GM23338 (cell line): ENCODE data around the gene OR2AJ1. TPM values are rescaled to one million over a fixed set of nuclear protein-coding genes. Genes with fewer than 3 reads are reported as not detected.

ENCODE experiments used
- ATAC-seq: fragments of 200-7000 bp; cut with Tn5 transposase; 3 replicates; pipeline ENCODE4 v1.9.1; 2020
- DNase-seq: peaks from one replicate; pipeline ENCODE4 v3.0.0-alpha.2; 2015; ENCODE audit warnings: low spot score
- H2AFZ ChIP-seq: fragments of 200-600 bp; sonication (generic); 2 replicates; pipeline ENCODE4 v1.8.0; 2016; ENCODE audit warnings: antibody characterized with exemption, mild to moderate bottlenecking, moderate library complexity
- H3F3A ChIP-seq: fragments of 200-600 bp; sonication (generic); replicated peaks from 2 replicates; pipeline ENCODE4 v1.8.0; 2017; ENCODE audit warnings: antibody characterized with exemption, mixed run types, low read depth
- H3K27ac ChIP-seq: fragments of 200-600 bp; sonication (generic); 2 replicates; pipeline ENCODE4 v1.6.1; 2016; ENCODE audit warnings: low read depth
- H3K27me3 ChIP-seq: fragments of 200-600 bp; sonication (generic); 2 replicates; pipeline ENCODE4 v1.8.0; 2016; ENCODE audit warnings: mild to moderate bottlenecking, mixed run types, moderate library complexity; ENCODE audit not compliant: insufficient read depth
- H3K36me3 ChIP-seq: fragments of 200-600 bp; sonication (generic); 2 replicates; pipeline ENCODE4 v1.8.0; 2016; ENCODE audit warnings: mild to moderate bottlenecking; ENCODE audit not compliant: insufficient read depth
- H3K4me1 ChIP-seq: fragments of 200-600 bp; sonication (generic); 2 replicates; pipeline ENCODE4 v1.8.0; 2016; ENCODE audit warnings: mild to moderate bottlenecking, moderate library complexity; ENCODE audit not compliant: insufficient read depth
- H3K4me2 ChIP-seq: fragments of 200-600 bp; sonication (generic); 2 replicates; pipeline ENCODE4 v1.7.1; 2017; ENCODE audit warnings: mixed run types
- H3K4me3 ChIP-seq: fragments of 200-600 bp; sonication (generic); 2 replicates; pipeline ENCODE4 v1.6.1; 2016; ENCODE audit warnings: mixed run types
- H3K79me2 ChIP-seq: fragments of 200-600 bp; sonication (generic); replicated peaks from 2 replicates; pipeline ENCODE4 v1.8.0; 2017; ENCODE audit warnings: mild to moderate bottlenecking; ENCODE audit not compliant: insufficient read depth
- H3K9me2 ChIP-seq: fragments of 200-600 bp; sonication (generic); 2 replicates; pipeline ENCODE4 v1.8.0; 2017; ENCODE audit not compliant: insufficient read depth
- H4K20me1 ChIP-seq: fragments of 200-600 bp; sonication (generic); replicated peaks from 2 replicates; pipeline ENCODE4 v1.8.0; 2017; ENCODE audit warnings: mild to moderate bottlenecking; ENCODE audit not compliant: insufficient read depth
- H3K27ac Mint-ChIP-seq: 2 replicates; pipeline ENCODE4 v1.8.0; 2020; ENCODE audit warnings: inconsistent platforms, mild to moderate bottlenecking, moderate library complexity, mixed read lengths
- H3K27me3 Mint-ChIP-seq: 3 replicates; pipeline ENCODE4 v1.8.0; 2022; ENCODE audit warnings: low read depth, mild to moderate bottlenecking, moderate library complexity, mixed read lengths, inconsistent platforms; ENCODE audit not compliant: insufficient read depth, poor library complexity
- H3K36me3 Mint-ChIP-seq: 3 replicates; pipeline ENCODE4 v1.8.0; 2021; ENCODE audit warnings: low read depth, mild to moderate bottlenecking, inconsistent platforms, moderate library complexity, mixed read lengths
- H3K4me1 Mint-ChIP-seq: 3 replicates; pipeline ENCODE4 v1.8.0; 2020; ENCODE audit warnings: mild to moderate bottlenecking, inconsistent platforms, mixed read lengths
- H3K4me3 Mint-ChIP-seq: 3 replicates; pipeline ENCODE4 v1.8.0; 2021; ENCODE audit warnings: moderate library complexity, mild to moderate bottlenecking, inconsistent platforms, mixed read lengths
- H3K9me3 Mint-ChIP-seq: 3 replicates; pipeline ENCODE4 v1.8.0; 2020; ENCODE audit warnings: moderate library complexity, mild to moderate bottlenecking, inconsistent platforms, mixed read lengths
- CREB1 ChIP-seq: fragments of 250-450 bp; sonication (Bioruptor Pico); IDR thresholded peaks from 2 replicates; pipeline ENCODE4 v1.5.0; 2020; ENCODE audit warnings: low read depth, mild to moderate bottlenecking, moderate library complexity
- CTCF ChIP-seq, 2 experiments: fragments of 200-600 bp in 1 of 2; sonication (generic) in 1 of 2; conservative IDR thresholded peaks; 2 replicates each; pipeline versions ENCODE4 v1.5.1 to v1.6.1; 2016 to 2017; ENCODE audit warnings: antibody characterized with exemption in 2 of 2, low read depth in 2 of 2, mild to moderate bottlenecking in 2 of 2, moderate library complexity in 1 of 2
- ETS1 ChIP-seq: IDR thresholded peaks from 2 replicates; pipeline ENCODE4 v1.6.1; 2016; ENCODE audit warnings: antibody characterized with exemption
- EZH2 ChIP-seq: fragments of 200-600 bp; sonication (generic); IDR thresholded peaks from one replicate; pipeline ENCODE4 v1.8.0; 2017; ENCODE audit warnings: antibody characterized with exemption, mild to moderate bottlenecking, low read depth; ENCODE audit not compliant: unreplicated experiment
- EZH2phosphoT487 ChIP-seq: fragments of 200-600 bp; sonication (generic); IDR thresholded peaks from one replicate; pipeline ENCODE4 v1.8.1; 2018; ENCODE audit warnings: antibody characterized with exemption; ENCODE audit not compliant: unreplicated experiment
- JUNB ChIP-seq: IDR thresholded peaks from one replicate; pipeline ENCODE4 v1.6.1; 2016; ENCODE audit warnings: antibody characterized with exemption; ENCODE audit not compliant: unreplicated experiment
- NANOG ChIP-seq: IDR thresholded peaks from 2 replicates; pipeline ENCODE4 v1.6.1; 2016; ENCODE audit warnings: antibody characterized with exemption, borderline replicate concordance
- POLR2AphosphoS5 ChIP-seq: IDR thresholded peaks from 2 replicates; pipeline ENCODE4 v1.6.1; 2016; ENCODE audit warnings: antibody characterized with exemption, low read depth
- STAT1 ChIP-seq: IDR thresholded peaks from one replicate; pipeline ENCODE4 v1.6.1; 2016; ENCODE audit warnings: antibody characterized with exemption; ENCODE audit not compliant: unreplicated experiment
- ZNF114 ChIP-seq: fragments of 250-450 bp; sonication (Bioruptor Pico); IDR thresholded peaks from 2 replicates; pipeline ENCODE4 v1.5.0; 2020; ENCODE audit warnings: mild to moderate bottlenecking, moderate library complexity
- ZNF331 ChIP-seq: fragments of 250-450 bp; sonication (Bioruptor Pico); IDR thresholded peaks from 2 replicates; pipeline ENCODE4 v1.5.0; 2020; ENCODE audit warnings: low read depth, mild to moderate bottlenecking, moderate library complexity
- polyA plus RNA-seq: library from polyadenylated mRNA; unstranded; fragments of >200 nt; fragmentation: Nextera tagmentation; extraction: Ambion mirVana; gene quantifications from 2 replicates; pipeline ENCODE4 v1.2.1, GENCODE V29; 2016
- total RNA-seq: library from RNA; depleted of rRNA; stranded (reverse); fragments of >200 nt; shearing (Covaris generic); gene quantifications from 2 replicates; pipeline ENCODE4 v1.2.3, GENCODE V29; 2014
- TF ChIP-seq, protein P1 (sequence below): fragments of 250-450 bp; sonication (Bioruptor Pico); IDR thresholded peaks from 2 replicates; pipeline ENCODE4 v1.5.0; 2020; ENCODE audit warnings: mild to moderate bottlenecking, moderate library complexity
- TF ChIP-seq, protein P2 (sequence below): IDR thresholded peaks from one replicate; pipeline ENCODE4 v1.6.1; 2018; ENCODE audit warnings: antibody characterized with exemption; ENCODE audit not compliant: unreplicated experiment

Gene OR2AJ1
- total and polyA plus RNA-seq, 2 experiments from 2014 or later, result not detected

- no peaks in the 10 kb centered on the region for H3K4me1 ChIP-seq
- Mint-ChIP-seq H3K27ac (no peak overlapping the region), H3K9me3 (peaks cover 76% of the 10 kb centered on the region), H3K4me3 (no peak overlapping the region), H3K27me3 (no peaks in the 10 kb centered on the region), H3K4me1 (peaks cover 2% of the 10 kb centered on the region; the same call in 1 of the 3 replicates), H3K36me3 (peaks cover 4% of the 10 kb centered on the region; the same call in 2 of the 3 replicates)
- H2AFZ ChIP-seq, result no peak overlapping the region
- no peaks in the 10 kb centered on the region for H3K36me3 ChIP-seq
- no peak overlapping the region for H3K4me3 ChIP-seq
- no peak overlapping the region for H3K4me2 ChIP-seq
- TF ChIP-seq CTCF (conservative IDR thresholded peaks at IDR 0.05; ENCODE audit: low read depth in 2 of 2), result no peak
- TF ChIP-seq, protein P1, sequence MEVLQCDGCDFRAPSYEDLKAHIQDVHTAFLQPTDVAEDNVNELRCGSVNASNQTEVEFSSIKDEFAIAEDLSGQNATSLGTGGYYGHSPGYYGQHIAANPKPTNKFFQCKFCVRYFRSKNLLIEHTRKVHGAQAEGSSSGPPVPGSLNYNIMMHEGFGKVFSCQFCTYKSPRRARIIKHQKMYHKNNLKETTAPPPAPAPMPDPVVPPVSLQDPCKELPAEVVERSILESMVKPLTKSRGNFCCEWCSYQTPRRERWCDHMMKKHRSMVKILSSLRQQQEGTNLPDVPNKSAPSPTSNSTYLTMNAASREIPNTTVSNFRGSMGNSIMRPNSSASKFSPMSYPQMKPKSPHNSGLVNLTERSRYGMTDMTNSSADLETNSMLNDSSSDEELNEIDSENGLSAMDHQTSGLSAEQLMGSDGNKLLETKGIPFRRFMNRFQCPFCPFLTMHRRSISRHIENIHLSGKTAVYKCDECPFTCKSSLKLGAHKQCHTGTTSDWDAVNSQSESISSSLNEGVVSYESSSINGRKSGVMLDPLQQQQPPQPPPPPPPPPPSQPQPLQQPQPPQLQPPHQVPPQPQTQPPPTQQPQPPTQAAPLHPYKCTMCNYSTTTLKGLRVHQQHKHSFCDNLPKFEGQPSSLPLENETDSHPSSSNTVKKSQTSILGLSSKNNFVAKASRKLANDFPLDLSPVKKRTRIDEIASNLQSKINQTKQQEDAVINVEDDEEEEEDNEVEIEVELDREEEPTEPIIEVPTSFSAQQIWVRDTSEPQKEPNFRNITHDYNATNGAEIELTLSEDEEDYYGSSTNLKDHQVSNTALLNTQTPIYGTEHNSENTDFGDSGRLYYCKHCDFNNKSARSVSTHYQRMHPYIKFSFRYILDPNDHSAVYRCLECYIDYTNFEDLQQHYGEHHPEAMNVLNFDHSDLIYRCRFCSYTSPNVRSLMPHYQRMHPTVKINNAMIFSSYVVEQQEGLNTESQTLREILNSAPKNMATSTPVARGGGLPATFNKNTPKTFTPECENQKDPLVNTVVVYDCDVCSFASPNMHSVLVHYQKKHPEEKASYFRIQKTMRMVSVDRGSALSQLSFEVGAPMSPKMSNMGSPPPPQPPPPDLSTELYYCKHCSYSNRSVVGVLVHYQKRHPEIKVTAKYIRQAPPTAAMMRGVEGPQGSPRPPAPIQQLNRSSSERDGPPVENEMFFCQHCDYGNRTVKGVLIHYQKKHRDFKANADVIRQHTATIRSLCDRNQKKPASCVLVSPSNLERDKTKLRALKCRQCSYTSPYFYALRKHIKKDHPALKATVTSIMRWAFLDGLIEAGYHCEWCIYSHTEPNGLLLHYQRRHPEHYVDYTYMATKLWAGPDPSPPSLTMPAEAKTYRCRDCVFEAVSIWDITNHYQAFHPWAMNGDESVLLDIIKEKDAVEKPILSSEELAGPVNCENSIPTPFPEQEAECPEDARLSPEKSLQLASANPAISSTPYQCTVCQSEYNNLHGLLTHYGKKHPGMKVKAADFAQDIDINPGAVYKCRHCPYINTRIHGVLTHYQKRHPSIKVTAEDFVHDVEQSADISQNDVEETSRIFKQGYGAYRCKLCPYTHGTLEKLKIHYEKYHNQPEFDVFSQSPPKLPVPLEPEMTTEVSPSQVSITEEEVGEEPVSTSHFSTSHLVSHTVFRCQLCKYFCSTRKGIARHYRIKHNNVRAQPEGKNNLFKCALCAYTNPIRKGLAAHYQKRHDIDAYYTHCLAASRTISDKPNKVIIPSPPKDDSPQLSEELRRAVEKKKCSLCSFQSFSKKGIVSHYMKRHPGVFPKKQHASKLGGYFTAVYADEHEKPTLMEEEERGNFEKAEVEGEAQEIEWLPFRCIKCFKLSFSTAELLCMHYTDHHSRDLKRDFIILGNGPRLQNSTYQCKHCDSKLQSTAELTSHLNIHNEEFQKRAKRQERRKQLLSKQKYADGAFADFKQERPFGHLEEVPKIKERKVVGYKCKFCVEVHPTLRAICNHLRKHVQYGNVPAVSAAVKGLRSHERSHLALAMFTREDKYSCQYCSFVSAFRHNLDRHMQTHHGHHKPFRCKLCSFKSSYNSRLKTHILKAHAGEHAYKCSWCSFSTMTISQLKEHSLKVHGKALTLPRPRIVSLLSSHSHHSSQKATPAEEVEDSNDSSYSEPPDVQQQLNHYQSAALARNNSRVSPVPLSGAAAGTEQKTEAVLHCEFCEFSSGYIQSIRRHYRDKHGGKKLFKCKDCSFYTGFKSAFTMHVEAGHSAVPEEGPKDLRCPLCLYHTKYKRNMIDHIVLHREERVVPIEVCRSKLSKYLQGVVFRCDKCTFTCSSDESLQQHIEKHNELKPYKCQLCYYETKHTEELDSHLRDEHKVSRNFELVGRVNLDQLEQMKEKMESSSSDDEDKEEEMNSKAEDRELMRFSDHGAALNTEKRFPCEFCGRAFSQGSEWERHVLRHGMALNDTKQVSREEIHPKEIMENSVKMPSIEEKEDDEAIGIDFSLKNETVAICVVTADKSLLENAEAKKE (CRISPR knock-in tag), result no peak
- no peak for TF ChIP-seq NANOG
- no peak for TF ChIP-seq POLR2AphosphoS5
- TF ChIP-seq ZNF331 (CRISPR knock-in tag), result no peak
- no peak for TF ChIP-seq CREB1 (CRISPR knock-in tag)
- no peak for TF ChIP-seq STAT1
- TF ChIP-seq, protein P2, sequence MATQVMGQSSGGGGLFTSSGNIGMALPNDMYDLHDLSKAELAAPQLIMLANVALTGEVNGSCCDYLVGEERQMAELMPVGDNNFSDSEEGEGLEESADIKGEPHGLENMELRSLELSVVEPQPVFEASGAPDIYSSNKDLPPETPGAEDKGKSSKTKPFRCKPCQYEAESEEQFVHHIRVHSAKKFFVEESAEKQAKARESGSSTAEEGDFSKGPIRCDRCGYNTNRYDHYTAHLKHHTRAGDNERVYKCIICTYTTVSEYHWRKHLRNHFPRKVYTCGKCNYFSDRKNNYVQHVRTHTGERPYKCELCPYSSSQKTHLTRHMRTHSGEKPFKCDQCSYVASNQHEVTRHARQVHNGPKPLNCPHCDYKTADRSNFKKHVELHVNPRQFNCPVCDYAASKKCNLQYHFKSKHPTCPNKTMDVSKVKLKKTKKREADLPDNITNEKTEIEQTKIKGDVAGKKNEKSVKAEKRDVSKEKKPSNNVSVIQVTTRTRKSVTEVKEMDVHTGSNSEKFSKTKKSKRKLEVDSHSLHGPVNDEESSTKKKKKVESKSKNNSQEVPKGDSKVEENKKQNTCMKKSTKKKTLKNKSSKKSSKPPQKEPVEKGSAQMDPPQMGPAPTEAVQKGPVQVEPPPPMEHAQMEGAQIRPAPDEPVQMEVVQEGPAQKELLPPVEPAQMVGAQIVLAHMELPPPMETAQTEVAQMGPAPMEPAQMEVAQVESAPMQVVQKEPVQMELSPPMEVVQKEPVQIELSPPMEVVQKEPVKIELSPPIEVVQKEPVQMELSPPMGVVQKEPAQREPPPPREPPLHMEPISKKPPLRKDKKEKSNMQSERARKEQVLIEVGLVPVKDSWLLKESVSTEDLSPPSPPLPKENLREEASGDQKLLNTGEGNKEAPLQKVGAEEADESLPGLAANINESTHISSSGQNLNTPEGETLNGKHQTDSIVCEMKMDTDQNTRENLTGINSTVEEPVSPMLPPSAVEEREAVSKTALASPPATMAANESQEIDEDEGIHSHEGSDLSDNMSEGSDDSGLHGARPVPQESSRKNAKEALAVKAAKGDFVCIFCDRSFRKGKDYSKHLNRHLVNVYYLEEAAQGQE, result no peak
- TF ChIP-seq EZH2, result no peak
- no peak for TF ChIP-seq EZH2phosphoT487
- no peak for TF ChIP-seq ETS1
- TF ChIP-seq JUNB, result no peak
- no peak for TF ChIP-seq ZNF114 (CRISPR knock-in tag)
- H3K27ac ChIP-seq, result no peak overlapping the region
- H3K27me3 ChIP-seq, result no peaks in the 10 kb centered on the region
- DNase-seq (no peak), ATAC-seq (no peak)
- H4K20me1 ChIP-seq, result no peaks in the 10 kb centered on the region
- H3K9me2 ChIP-seq, result no peaks in the 10 kb centered on the region
- no peaks in the 10 kb centered on the region for H3K79me2 ChIP-seq
- no peaks in the 10 kb centered on the region for H3F3A ChIP-seq
Observed at GRCh38 chr1:247913786-247914185, 10.9 kb upstream of the OR2AJ1 start.
